Activated T-cell treated with anti-CD3 and anti-CD28 coated beads for 4 hours (primary cell): Measurements from ENCODE around the gene SERPINA4.
"Not testable (repeated sequence)": the region's sequence is repeated elsewhere in the genome, so short reads cannot be mapped to it uniquely, and the experiment has no call there.

Experiments
- DNase-seq: peaks from one replicate; pipeline ENCODE4 v3.0.0-alpha.2; 2020

SERPINA4 gene

GRCh38 chr14:94570440-94570839 is 9.2 kb downstream of the SERPINA4 start:
- DNase-seq: no peak

- no peak for DNase-seq
Observed at GRCh38 chr14:94571395-94571794, 10.2 kb downstream of the SERPINA4 start.

- DNase-seq: no peak
Observed at GRCh38 chr14:94571950-94572349, 10.7 kb downstream of the SERPINA4 start.

GRCh38 chr14:94572637-94573303 is 11.5 kb downstream of the SERPINA4 start:
- no peak for DNase-seq

GRCh38 chr14:94573475-94574277 is 12.4 kb downstream of the SERPINA4 start:
- no peak for DNase-seq

GRCh38 chr14:94574336-94574735 is 13.1 kb downstream of the SERPINA4 start:
- no peak for DNase-seq

- no peak for DNase-seq
Observed at GRCh38 chr14:94575730-94576585, 14.7 kb downstream of the SERPINA4 start.

GRCh38 chr14:94577472-94577871 is 16.2 kb downstream of the SERPINA4 start:
- DNase-seq: not testable (repeated sequence)

- DNase-seq: no peak
Observed at GRCh38 chr14:94578712-94579111, 17.5 kb downstream of the SERPINA4 start.

- no peak for DNase-seq
Observed at GRCh38 chr14:94581127-94581999, 20.1 kb downstream of the SERPINA4 start, which contains the start of gene SERPINA5. Gene SERPINA5 (plus strand): TSS chr14:94581426. CDS start chr14:94587363, 5,937 bp downstream.

- DNase-seq: no peak
Observed at GRCh38 chr14:94582199-94582750, 21.0 kb downstream of the SERPINA4 start.

- no peak for DNase-seq
Observed at GRCh38 chr14:94582851-94583250, 21.6 kb downstream of the SERPINA4 start.

GRCh38 chr14:94583557-94583956 is 22.3 kb downstream of the SERPINA4 start:
- DNase-seq: no peak

GRCh38 chr14:94584591-94585280 is 23.5 kb downstream of the SERPINA4 start:
- DNase-seq: no peak

GRCh38 chr14:94586635-94587034 is 25.4 kb downstream of the SERPINA4 start:
- no peak for DNase-seq

- no peak for DNase-seq
Observed at GRCh38 chr14:94588311-94588710, 27.1 kb downstream of the SERPINA4 start.

GRCh38 chr14:94591073-94591472 is 29.8 kb downstream of the SERPINA4 start:
- no peak for DNase-seq

GRCh38 chr14:94591871-94592270 is 30.6 kb downstream of the SERPINA4 start:
- no peak for DNase-seq

GRCh38 chr14:94592457-94592856 is 31.2 kb downstream of the SERPINA4 start:
- DNase-seq: no peak

GRCh38 chr14:94593376-94593748 is 32.1 kb downstream of the SERPINA4 start:
- no peak for DNase-seq

GRCh38 chr14:94593749-94594431 is 32.6 kb downstream of the SERPINA4 start:
- DNase-seq: no peak
